ENCODE results near the gene CDC25C.

GRCh38 chr5:138340008-138340407, 8.4 kb upstream of the CDC25C start:
- no peak for TF ChIP-seq RAD21 (IDR thresholded peaks at IDR 0.05; ENCODE audit: low read length)
- no peak for TF ChIP-seq NFIC (IDR thresholded peaks at IDR 0.05; ENCODE audit: borderline replicate concordance)
- TF ChIP-seq CTCF (IDR thresholded peaks at IDR 0.05) = no peak
- TF ChIP-seq SMC3 (IDR thresholded peaks at IDR 0.05; ENCODE audit: low read depth, low read length) = no peak

Data from SK-N-SH (cell line).